Gastroesophageal sphincter (tissue), 4 donors: ENCODE results near the gene PCSK2. TPM values are rescaled to one million over a fixed set of nuclear protein-coding genes. Genes with fewer than 3 reads are reported as not detected.

Source experiments
- ATAC-seq: fragments of 150-250 bp; one replicate; pipeline ENCODE4 v1.9.1; 2016; ENCODE audit warnings: mild to moderate bottlenecking, moderate library complexity
- H3K27ac ChIP-seq, 4 donors: fragments of 200-600 bp; sonication (generic) in 3 of 4; 1 replicate in 3 of 4; 2 replicates in 1 of 4; pipeline ENCODE4 v1.5.1; 2016 to 2019
- H3K27me3 ChIP-seq: fragments of 200-600 bp; sonication (generic); one replicate; pipeline ENCODE4 v1.5.1; 2019
- H3K36me3 ChIP-seq, 2 donors: fragments of 200-600 bp; sonication (generic); one replicate each; pipeline ENCODE4 v1.5.1; 2019; ENCODE audit warnings: control low read depth in 1 of 2
- H3K4me1 ChIP-seq, 3 donors: fragments of 200-600 bp; sonication (generic); 1 replicate in 2 of 3; 2 replicates in 1 of 3; pipeline ENCODE4 v1.5.1; 2016 to 2019; ENCODE audit warnings: control low read depth in 2 of 3
- H3K4me3 ChIP-seq, 2 donors: fragments of 200-600 bp; sonication (generic); one replicate each; pipeline ENCODE4 v1.5.1; 2019; ENCODE audit warnings: mild to moderate bottlenecking in 1 of 2, moderate library complexity in 1 of 2
- H3K9me3 ChIP-seq, 3 donors: fragments of 200-600 bp; sonication (generic); one replicate each; pipeline ENCODE4 v1.5.1; 2017 to 2019; ENCODE audit warnings: control low read depth in 2 of 3
- CTCF ChIP-seq, 4 experiments: fragments of 200-600 bp in 2 of 4; fragments of 450-650 bp in 2 of 4; sonication (generic) in 1 of 4; IDR thresholded peaks; one replicate each; pipeline ENCODE4 v1.5.1; 2017 to 2019; ENCODE audit warnings: antibody characterized with exemption in 4 of 4, mild to moderate bottlenecking in 2 of 4, moderate library complexity in 2 of 4
- EP300 ChIP-seq: sonication (generic); formaldehyde crosslinking; IDR thresholded peaks from one replicate; pipeline ENCODE4 v1.6.1; 2017; ENCODE audit warnings: antibody characterized with exemption, mild to moderate bottlenecking
- POLR2A ChIP-seq, 2 donors: fragments of 450-650 bp; IDR thresholded peaks; one replicate each; pipeline ENCODE4 v1.6.1; 2017; ENCODE audit warnings: antibody characterized with exemption in 2 of 2, mild to moderate bottlenecking in 2 of 2, moderate library complexity in 1 of 2
- POLR2AphosphoS5 ChIP-seq: sonication (generic); formaldehyde crosslinking; IDR thresholded peaks from one replicate; pipeline ENCODE4 v1.6.1; 2017; ENCODE audit warnings: antibody characterized with exemption
- WGBS, 2 donors: methylation state at CpG; one replicate each; pipeline ENCODE4 v1.1.5; 2018; ENCODE audit warnings: low coverage in 1 of 2; 5-methylcytosine and 5-hydroxymethylcytosine counted together
- total RNA-seq, 4 donors: library from RNA; depleted of rRNA; stranded (reverse); fragments of >200 nt; gene quantifications; one replicate each; pipeline ENCODE4 v1.1.0, GENCODE V29; 2016

Gene PCSK2
- total RNA-seq, 4 donors from 2014 or later = 1.6 to 8.5 (median 4.5) TPM

- TF ChIP-seq EP300 (no peak), CTCF (IDR thresholded peaks at IDR 0.05) (no peak), POLR2A (IDR thresholded peaks at IDR 0.05) (no peak), POLR2AphosphoS5 (no peak)
- ATAC-seq = peak; percentile 57
- H3K27me3 ChIP-seq = no peaks in the 10 kb centered on the region
- no peaks in the 10 kb centered on the region for H3K9me3 ChIP-seq
- no peak overlapping the region for H3K27ac ChIP-seq
- no peaks in the 10 kb centered on the region for H3K36me3 ChIP-seq
- WGBS, 2 donors = 32 to 34% methylated on average over 12 to 16 of the region's 23 CpGs
- H3K4me1 ChIP-seq = peaks cover 0 to 15% (median 3%) of the 10 kb centered on the region in 3 donors
- peak overlapping the region in 1 of 2 donors; percentile 56 for H3K4me3 ChIP-seq
Measured at GRCh38 chr20:17504066-17504897, 277.4 kb downstream of the PCSK2 start.

GRCh38 chr20:17504898-17505635 lies 278.2 kb downstream of the PCSK2 start:
- H3K4me1 ChIP-seq = peaks cover 0 to 15% (median 3%) of the 10 kb centered on the region in 3 donors
- H3K36me3 ChIP-seq = no peaks in the 10 kb centered on the region
- H3K9me3 ChIP-seq = no peaks in the 10 kb centered on the region
- 0 to 3% methylated on average over 4 to 8 of the region's 30 CpGs for WGBS, 2 donors
- peak overlapping the region in 3 of 4 donors; percentile 9 to 70 (median 62) for H3K27ac ChIP-seq
- TF ChIP-seq CTCF (IDR thresholded peaks at IDR 0.05) (peak in 3 of 4 experiments; percentile 67 to 81 (median 74)), POLR2AphosphoS5 (no peak)
- ATAC-seq = peak; percentile 79
- no peaks in the 10 kb centered on the region for H3K27me3 ChIP-seq
- peak overlapping the region; percentile 45 to 56 for H3K4me3 ChIP-seq

- peak overlapping the region in 2 of 4 donors; percentile 62 to 70 for H3K27ac ChIP-seq
- H3K4me3 ChIP-seq = peak overlapping the region in 1 of 2 donors; percentile 56
- peaks cover 0 to 15% (median 3%) of the 10 kb centered on the region in 3 donors for H3K4me1 ChIP-seq
- no peaks in the 10 kb centered on the region for H3K27me3 ChIP-seq
- H3K9me3 ChIP-seq = no peaks in the 10 kb centered on the region
- WGBS, 2 donors = 61 to 67% methylated on average over 5 to 12 of the region's 19 CpGs
- no peak for TF ChIP-seq POLR2AphosphoS5
- no peak for TF ChIP-seq CTCF (IDR thresholded peaks at IDR 0.05)
- TF ChIP-seq EP300 = no peak
- no peak for TF ChIP-seq POLR2A (IDR thresholded peaks at IDR 0.05)
- peak; percentile 13 for ATAC-seq
- no peaks in the 10 kb centered on the region for H3K36me3 ChIP-seq
Measured at GRCh38 chr20:17505636-17506517, 279.0 kb downstream of the PCSK2 start.

- WGBS, 2 donors = 94 to 100% methylated on average over 1 to 2 of the region's 2 CpGs
- ATAC-seq = no peak
Measured at GRCh38 chr20:17507032-17507431, 280.2 kb downstream of the PCSK2 start.

More at GRCh38 chr20:17507032-17507431, 280.2 kb downstream of the PCSK2 start:
- Histone ChIP-seq H3K27me3 (no peaks in the 10 kb centered on the region), H3K4me3 (no peak overlapping the region), H3K36me3 (no peaks in the 10 kb centered on the region), H3K9me3 (no peaks in the 10 kb centered on the region), H3K4me1 (peaks cover 0 to 15% (median 3%) of the 10 kb centered on the region in 3 donors), H3K27ac (no peak overlapping the region)
- no peak for TF ChIP-seq EP300
- TF ChIP-seq POLR2A (IDR thresholded peaks at IDR 0.05) = no peak
- TF ChIP-seq POLR2AphosphoS5 = no peak
- no peak for TF ChIP-seq CTCF (IDR thresholded peaks at IDR 0.05)
